HUES6 (cell line): ENCODE data around the gene GABARAPL1.

Source experiments
- H3K27ac ChIP-seq: 2 replicates; pipeline ENCODE4 v1.7.0; 2013; ENCODE audit warnings: low read depth, mild to moderate bottlenecking, low read length, inconsistent platforms
- H3K27me3 ChIP-seq: 2 replicates; pipeline ENCODE4 v1.6.1; 2013; ENCODE audit warnings: low read length; ENCODE audit not compliant: control insufficient read depth, insufficient read depth
- H3K36me3 ChIP-seq: 2 replicates; pipeline ENCODE4 v1.6.1; 2013; ENCODE audit warnings: low read length; ENCODE audit not compliant: control insufficient read depth, insufficient read depth
- H3K4me1 ChIP-seq: 2 replicates; pipeline ENCODE4 v1.6.1; 2013; ENCODE audit warnings: low read length; ENCODE audit not compliant: control insufficient read depth, insufficient read depth
- H3K4me3 ChIP-seq: 2 replicates; pipeline ENCODE4 v1.5.1; 2013; ENCODE audit warnings: low read depth, low read length
- H3K9ac ChIP-seq: one replicate; pipeline ENCODE4 v1.6.1; 2013; ENCODE audit warnings: mild to moderate bottlenecking, low read length
- H3K9me3 ChIP-seq: 2 replicates; pipeline ENCODE4 v1.6.1; 2013; ENCODE audit warnings: low read depth, low read length; ENCODE audit not compliant: control insufficient read depth, insufficient read depth

The GABARAPL1 gene

DNA sequence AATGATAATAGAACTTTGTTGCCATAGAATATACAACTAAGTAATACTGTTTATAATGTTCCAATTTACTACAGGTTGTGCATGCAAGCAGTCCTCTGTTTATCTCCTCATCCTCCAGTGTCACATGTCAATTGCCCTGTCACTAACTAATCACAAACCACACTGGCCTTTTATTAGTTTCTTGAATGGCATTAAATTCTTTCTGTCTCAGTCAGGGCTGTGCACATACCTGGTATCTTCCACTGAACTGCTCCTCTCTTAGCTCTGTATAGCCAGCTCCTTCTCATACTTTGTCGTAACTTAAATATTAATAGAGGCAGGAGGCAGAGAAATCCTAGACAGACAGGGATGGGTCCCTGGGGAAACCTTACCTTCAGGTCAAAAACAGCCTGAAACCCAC, 24.0 kb downstream of the GABARAPL1 start:
- H3K27me3 ChIP-seq = no peaks in the 10 kb centered on the region
- H3K36me3 ChIP-seq = no peaks in the 10 kb centered on the region
- peaks cover 14% of the 10 kb centered on the region for H3K4me1 ChIP-seq
- H3K4me3 ChIP-seq = no peak overlapping the region
- H3K27ac ChIP-seq = no peak overlapping the region
- peaks cover 38% of the 10 kb centered on the region for H3K9me3 ChIP-seq
- no peak overlapping the region for H3K9ac ChIP-seq

DNA sequence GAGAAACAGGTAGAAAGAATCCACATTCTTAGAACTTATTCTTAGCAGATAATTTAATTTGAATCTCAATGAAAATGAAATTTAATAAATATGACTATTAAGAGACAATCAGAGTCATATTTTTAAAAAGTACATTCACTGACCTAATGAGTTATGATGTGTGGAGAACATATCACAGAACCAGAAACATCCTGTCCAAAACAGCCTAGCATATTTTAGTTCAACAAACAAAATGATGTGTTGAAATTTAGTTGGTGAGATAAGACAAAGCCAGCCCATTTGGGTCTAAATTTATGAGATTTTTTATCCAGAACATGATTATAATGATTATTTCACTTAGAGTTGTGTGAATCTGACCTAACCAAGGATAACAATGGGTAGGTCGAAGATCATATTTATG, 25.8 kb downstream of the GABARAPL1 start:
- Histone ChIP-seq H3K27me3 (no peaks in the 10 kb centered on the region), H3K4me1 (peaks cover 21% of the 10 kb centered on the region), H3K36me3 (no peaks in the 10 kb centered on the region)

DNA sequence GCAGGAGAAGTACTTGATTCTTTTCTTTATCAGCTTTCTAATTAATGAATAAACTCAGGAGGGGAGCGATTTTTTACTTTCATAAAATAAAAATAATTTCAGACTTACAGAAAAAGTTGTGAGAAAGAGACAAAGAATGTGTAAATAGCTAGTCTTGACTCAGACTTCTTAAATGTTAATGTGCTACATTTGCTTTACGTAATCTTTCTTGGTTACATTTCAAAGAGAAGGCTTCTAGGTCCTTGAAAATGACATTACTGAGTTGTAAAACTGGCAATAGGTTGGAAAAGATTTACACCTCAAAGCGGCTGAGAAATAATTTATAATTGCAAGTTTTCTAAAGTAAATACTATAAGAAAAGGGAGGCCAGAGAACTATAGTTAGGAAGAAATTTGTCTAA, 28.6 kb downstream of the GABARAPL1 start:
- peaks cover 21% of the 10 kb centered on the region for H3K4me1 ChIP-seq
- no peak overlapping the region for H3K9ac ChIP-seq
- H3K9me3 ChIP-seq = peaks cover 11% of the 10 kb centered on the region
- no peaks in the 10 kb centered on the region for H3K27me3 ChIP-seq
- H3K36me3 ChIP-seq = no peaks in the 10 kb centered on the region
- peak overlapping the region; percentile 50; the same call in 1 of the 2 replicates for H3K27ac ChIP-seq
- H3K4me3 ChIP-seq = no peak overlapping the region

More for the DNA sequence above, 25.8 kb downstream of the GABARAPL1 start:
- no peak overlapping the region for H3K9ac ChIP-seq
- H3K27ac ChIP-seq = no peak overlapping the region
- peaks cover 31% of the 10 kb centered on the region for H3K9me3 ChIP-seq
- H3K4me3 ChIP-seq = no peak overlapping the region

DNA sequence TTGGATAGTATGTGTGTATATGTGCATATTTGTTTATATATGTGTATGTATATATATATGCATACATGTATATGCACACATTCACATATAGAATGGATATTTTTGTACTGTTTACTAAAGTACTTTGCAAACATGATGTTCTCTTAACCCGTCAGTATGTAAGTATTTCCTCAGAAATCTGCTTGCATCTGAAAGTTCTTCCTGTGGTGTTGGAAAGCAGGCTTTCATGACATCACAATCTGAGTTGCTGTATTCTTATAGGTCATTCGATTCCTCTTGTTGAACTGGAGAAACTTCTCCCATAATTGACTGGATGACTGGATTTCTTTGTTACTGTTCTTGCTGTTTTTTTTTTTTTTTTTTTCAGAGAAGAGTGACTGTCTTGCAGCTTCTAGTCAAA, 29.1 kb downstream of the GABARAPL1 start:
- Histone ChIP-seq H3K4me3 (no peak overlapping the region), H3K27ac (no peak overlapping the region; the same call in 1 of the 2 replicates), H3K9ac (no peak overlapping the region), H3K4me1 (peaks cover 21% of the 10 kb centered on the region), H3K36me3 (no peaks in the 10 kb centered on the region), H3K9me3 (peaks cover 10% of the 10 kb centered on the region), H3K27me3 (no peaks in the 10 kb centered on the region)

DNA sequence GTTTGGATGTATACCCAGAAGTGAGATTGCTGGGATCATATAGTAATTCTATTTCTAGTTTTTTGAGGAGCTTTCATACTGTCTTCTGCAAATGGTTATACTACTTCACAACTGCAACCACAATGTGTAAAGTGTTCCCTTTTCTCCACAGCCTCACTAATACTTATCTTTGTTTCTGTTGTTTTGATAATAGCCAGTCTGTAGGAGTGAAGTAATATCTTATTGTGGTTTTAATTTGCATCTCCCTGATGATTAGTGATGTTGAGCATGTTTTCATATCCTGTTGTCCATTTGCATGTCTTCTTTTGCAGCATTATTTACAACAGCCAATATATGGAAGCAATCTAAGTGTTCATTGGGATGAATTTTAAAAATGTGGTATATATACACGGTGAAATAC, 29.9 kb downstream of the GABARAPL1 start:
- H3K9ac ChIP-seq = no peak overlapping the region
- no peaks in the 10 kb centered on the region for H3K27me3 ChIP-seq
- peaks cover 2% of the 10 kb centered on the region for H3K9me3 ChIP-seq
- no peaks in the 10 kb centered on the region for H3K36me3 ChIP-seq
- H3K4me3 ChIP-seq = no peak overlapping the region
- H3K27ac ChIP-seq = no peak overlapping the region
- peaks cover 21% of the 10 kb centered on the region for H3K4me1 ChIP-seq

DNA sequence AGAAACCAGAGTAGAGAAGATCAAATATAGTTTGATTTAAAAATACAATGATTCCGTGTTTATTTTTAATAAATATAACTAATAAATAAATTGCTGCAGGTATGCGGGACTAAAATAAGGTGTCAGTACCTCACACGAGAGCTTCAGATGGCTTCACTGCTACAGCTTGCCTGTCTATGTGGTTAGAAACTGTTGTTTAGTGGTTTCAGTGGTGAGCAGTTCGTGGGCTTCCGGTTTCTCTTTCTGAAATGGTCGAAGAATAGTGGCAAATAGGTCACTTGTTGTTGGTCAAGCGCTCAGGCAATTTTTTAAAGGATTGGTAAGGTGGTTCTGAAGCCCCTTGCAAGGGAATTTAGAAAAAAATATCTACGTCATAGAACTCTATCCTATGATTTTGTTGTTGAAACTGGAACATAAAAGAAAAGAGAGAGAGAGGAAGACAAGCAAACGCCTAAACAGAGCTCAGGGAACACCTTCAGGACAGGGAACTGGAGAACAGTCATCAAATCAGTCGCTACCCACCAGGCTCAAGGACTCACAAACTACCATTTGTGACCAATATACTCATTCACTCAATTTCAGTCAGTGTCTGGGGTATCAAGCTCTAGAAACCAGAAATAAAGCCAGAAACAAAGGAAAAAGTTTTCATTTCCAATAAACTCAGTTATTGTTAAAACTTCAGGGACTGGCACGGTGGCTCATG, 31.3 kb downstream of the GABARAPL1 start:
- Histone ChIP-seq H3K9ac (no peak overlapping the region), H3K27ac (no peak overlapping the region), H3K4me3 (no peak overlapping the region), H3K9me3 (no peaks in the 10 kb centered on the region), H3K36me3 (no peaks in the 10 kb centered on the region), H3K4me1 (peaks cover 21% of the 10 kb centered on the region), H3K27me3 (no peaks in the 10 kb centered on the region)

DNA sequence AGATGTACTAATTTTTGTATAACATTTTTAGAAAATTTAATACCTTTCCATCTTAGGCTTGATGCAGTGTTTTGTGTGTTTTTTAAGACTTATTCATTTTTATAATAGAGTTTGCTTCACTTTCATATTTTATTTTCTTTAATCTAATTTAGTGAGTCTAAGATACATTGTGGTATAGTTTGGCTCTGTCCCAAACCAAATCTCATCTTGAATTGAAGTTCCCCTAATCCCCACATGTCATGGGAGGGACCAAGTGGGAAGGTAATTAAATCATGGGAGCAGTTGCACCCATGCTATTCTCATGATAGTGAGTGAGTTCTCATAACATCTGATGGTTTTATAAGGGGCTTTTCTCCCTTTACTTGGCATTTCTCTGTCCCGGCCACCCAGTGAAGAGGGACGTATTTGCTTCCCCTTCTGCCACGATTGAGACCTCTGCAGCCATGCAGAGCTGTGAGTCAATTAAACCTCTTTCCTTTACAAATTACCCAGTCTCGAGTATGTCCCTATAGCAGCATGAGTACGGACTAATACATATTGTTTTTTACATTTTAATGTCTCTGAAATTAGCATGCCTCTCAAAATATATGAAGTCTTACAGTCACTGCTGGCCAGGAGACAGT, 34.9 kb downstream of the GABARAPL1 start:
- Histone ChIP-seq H3K9ac (no peak overlapping the region), H3K4me1 (no peaks in the 10 kb centered on the region), H3K27me3 (no peaks in the 10 kb centered on the region), H3K27ac (no peak overlapping the region), H3K36me3 (no peaks in the 10 kb centered on the region), H3K9me3 (no peaks in the 10 kb centered on the region), H3K4me3 (no peak overlapping the region)

DNA sequence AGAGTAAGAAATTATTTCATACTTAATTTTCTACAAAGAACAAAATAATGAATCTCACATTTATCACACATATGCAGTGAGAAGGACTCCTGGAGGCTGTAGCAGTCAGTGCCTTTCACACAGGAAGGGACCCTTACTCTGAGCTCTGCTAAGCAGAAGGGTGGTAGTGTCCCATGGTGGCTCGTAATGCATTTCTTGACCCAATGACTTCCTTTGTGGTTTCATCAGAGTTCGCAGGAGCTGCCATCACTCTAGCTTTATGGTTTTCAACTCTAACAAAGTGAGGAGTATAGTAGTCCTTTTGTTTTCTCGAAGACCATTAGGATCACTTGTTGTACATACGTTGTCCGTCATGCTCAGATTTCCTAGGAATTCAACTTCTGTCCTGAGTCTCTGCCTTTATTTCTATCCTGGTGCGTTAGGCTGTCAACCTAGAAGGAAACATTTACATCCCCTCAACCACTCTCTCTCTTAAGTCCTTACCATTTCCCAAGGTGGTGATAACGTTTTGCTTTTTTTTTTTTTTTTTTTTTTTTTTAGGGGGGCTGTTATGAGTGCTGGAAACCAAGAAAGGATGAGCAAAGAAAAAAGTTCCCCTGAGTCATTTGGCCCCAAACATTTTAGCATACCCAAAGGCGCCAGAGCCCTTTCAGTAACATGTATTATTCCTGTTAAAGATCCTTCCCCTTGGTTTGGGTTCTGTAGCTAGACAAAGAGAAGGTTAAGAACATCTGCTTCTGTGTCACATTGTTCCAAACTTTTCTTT, 37.2 kb downstream of the GABARAPL1 start:
- no peak overlapping the region for H3K27ac ChIP-seq
- H3K36me3 ChIP-seq = no peaks in the 10 kb centered on the region
- H3K9ac ChIP-seq = no peak overlapping the region
- H3K9me3 ChIP-seq = no peaks in the 10 kb centered on the region; the same call in 1 of the 2 replicates
- no peaks in the 10 kb centered on the region for H3K4me1 ChIP-seq
- H3K4me3 ChIP-seq = no peak overlapping the region
- H3K27me3 ChIP-seq = no peaks in the 10 kb centered on the region

DNA sequence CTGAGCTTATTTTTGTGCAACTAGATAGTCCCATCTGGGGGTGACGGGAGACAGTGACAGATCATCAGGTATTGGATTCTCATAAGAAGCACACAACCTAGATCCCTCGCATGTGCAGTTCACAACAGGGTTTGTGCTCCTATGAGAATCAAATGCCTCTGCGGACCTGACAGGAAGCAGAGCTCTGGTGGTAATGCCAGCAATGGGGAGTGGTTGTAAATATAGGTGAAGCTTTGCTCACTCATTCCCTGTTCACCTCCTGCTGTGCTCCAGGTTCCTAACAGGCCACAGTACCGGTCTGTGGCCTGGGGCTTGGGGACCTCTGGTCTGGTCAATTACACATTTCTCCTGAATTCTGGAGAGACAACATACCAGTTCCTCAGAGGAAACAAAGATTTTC, 39.0 kb downstream of the GABARAPL1 start:
- Histone ChIP-seq H3K36me3 (no peaks in the 10 kb centered on the region), H3K27ac (no peak overlapping the region), H3K9ac (no peak overlapping the region), H3K9me3 (no peaks in the 10 kb centered on the region; the same call in 1 of the 2 replicates), H3K4me1 (no peaks in the 10 kb centered on the region), H3K4me3 (no peak overlapping the region), H3K27me3 (no peaks in the 10 kb centered on the region)

DNA sequence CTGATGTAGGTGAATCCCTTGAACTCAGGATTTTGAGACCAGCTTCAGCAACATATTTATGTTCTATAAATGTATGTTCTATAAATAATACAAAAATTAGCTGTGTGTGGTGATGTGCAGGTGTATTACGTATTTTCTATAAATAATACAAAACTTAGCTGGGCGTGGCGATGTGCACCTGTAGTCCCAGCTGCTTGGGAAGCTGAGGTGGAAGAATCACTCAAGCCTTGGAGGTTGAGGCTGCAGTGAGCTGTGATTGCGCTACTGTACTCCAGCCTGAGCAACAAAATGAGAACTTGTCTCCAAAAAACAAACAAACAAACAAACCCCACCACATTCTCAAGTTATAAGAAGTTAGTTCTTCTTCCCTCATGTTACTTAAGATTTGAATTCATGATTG, 39.5 kb downstream of the GABARAPL1 start:
- H3K4me1 ChIP-seq = no peaks in the 10 kb centered on the region
- no peaks in the 10 kb centered on the region for H3K27me3 ChIP-seq
- no peaks in the 10 kb centered on the region; the same call in 1 of the 2 replicates for H3K9me3 ChIP-seq
- no peak overlapping the region for H3K4me3 ChIP-seq
- no peaks in the 10 kb centered on the region for H3K36me3 ChIP-seq
- no peak overlapping the region for H3K9ac ChIP-seq
- H3K27ac ChIP-seq = no peak overlapping the region

DNA sequence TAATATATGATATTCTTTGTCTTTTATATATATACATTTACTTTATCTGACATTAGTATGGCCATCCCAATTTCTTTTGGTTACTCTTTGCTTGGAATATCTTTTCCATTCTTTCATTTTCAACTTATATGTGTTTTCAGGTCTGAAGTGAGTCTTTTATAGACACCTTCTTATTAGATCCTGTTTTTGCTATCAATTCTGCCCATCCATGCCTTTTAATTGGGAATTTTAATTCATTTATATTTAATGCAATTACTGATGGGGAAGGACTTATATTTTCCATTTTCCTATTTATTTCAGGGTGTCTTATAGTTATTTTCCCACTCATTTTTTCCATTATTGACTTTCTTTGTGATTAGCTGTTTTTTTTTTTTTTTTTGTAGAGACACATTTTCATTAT, 43.4 kb downstream of the GABARAPL1 start:
- H3K27me3 ChIP-seq = no peaks in the 10 kb centered on the region
- H3K9ac ChIP-seq = no peak overlapping the region
- no peak overlapping the region for H3K4me3 ChIP-seq
- no peak overlapping the region for H3K27ac ChIP-seq
- H3K36me3 ChIP-seq = no peaks in the 10 kb centered on the region
- no peaks in the 10 kb centered on the region for H3K4me1 ChIP-seq
- no peaks in the 10 kb centered on the region; the same call in 1 of the 2 replicates for H3K9me3 ChIP-seq
